Measurements from ENCODE around the gene TAGLN. TPM values are rescaled to one million over a fixed set of nuclear protein-coding genes. Genes with fewer than 3 reads are reported as not detected.
A peak's percentile ranks its signal among the peaks of the same experiment; 100 is the strongest.

Gene TAGLN
- total and polyA plus RNA-seq, 2 of the 8 experiments (the other 6 are each of a cell fraction or from before 2014, with no cell fraction given), result 140 to 300 TPM

- 0 out of 7 replicates have a peak overlapping the region, but pooled peaks of 1 of the 4 experiments have one; percentile 2 for H3K9ac ChIP-seq (replicated peaks in 1 of 4; ENCODE audit: extremely low read depth in 1 of 4, low read depth in 3 of 4, low read length in 3 of 4)
- H2BK20ac ChIP-seq (ENCODE audit: low read length), result no peak overlapping the region
- H3K18ac ChIP-seq (ENCODE audit: extremely low read depth, low read length), result no peak overlapping the region
- ChIA-PET CTCF (ENCODE audit: partially characterized antibody) (interaction anchor here (0.6 to 14.0 kb wide), 8 partner anchors 10 to 398 kb away, joined by 3 to 359 read pairs (median 16); partner anchors contain the start of genes PCSK7, RNF214 and TAGLN), POLR2A (ENCODE audit: partially characterized antibody) (interaction anchor here (0.9 to 12.6 kb wide), 7 partner anchors 9 to 47 kb away, joined by 3 to 153 read pairs (median 12); partner anchors contain the start of genes PAFAH1B2, PCSK7 and TAGLN)
- no peaks in the 10 kb centered on the region for H3K79me1 ChIP-seq (ENCODE audit: low read depth, low read length)
- no peak overlapping the region for H3K56ac ChIP-seq (replicated peaks; ENCODE audit: insufficient read length, low read depth, low read length)
- H3K23ac ChIP-seq (ENCODE audit: insufficient read length), result no peak overlapping the region
- H3K4me1 ChIP-seq (replicated peaks in 1 of 4; ENCODE audit: control insufficient read depth in 3 of 4, insufficient read depth in 4 of 4, low read length in 3 of 4), result peaks cover 6 to 16% (median 12%) of the 10 kb centered on the region in 4 experiments
- H3K27me3 ChIP-seq (replicated peaks in 1 of 4; ENCODE audit: control insufficient read depth in 3 of 4, extremely low read depth in 1 of 4, insufficient read depth in 3 of 4, low read length in 3 of 4), result no peaks in the 10 kb centered on the region
- no peak for DNase-seq (ENCODE audit: low read depth in 1 of 2, low spot score in 2 of 2)
- H2BK120ac ChIP-seq (replicated peaks; ENCODE audit: low read depth, low read length), result no peak overlapping the region
- no peak overlapping the region for H3K27ac ChIP-seq (ENCODE audit: low read depth, low read length)
- no peak overlapping the region for H3K4me3 ChIP-seq (ENCODE audit: extremely low read depth in 1 of 4, insufficient read depth in 2 of 4, low read depth in 3 of 4, low read length in 4 of 4)
- no peak overlapping the region for H2AFZ ChIP-seq (ENCODE audit: low read length)
- H2BK5ac ChIP-seq (ENCODE audit: low read depth, low read length), result no peak overlapping the region; the same call in 1 of the 2 replicates
- H2BK15ac ChIP-seq (ENCODE audit: low read length), result no peak overlapping the region
- H3K4me2 ChIP-seq (ENCODE audit: insufficient read depth in 1 of 2, low read depth in 2 of 2, low read length in 2 of 2), result no peak overlapping the region
- H3K36me3 ChIP-seq (ENCODE audit: control insufficient read depth in 2 of 4, insufficient read depth in 4 of 4, low read length in 3 of 4), result peaks cover 0 to 4% (median 2%) of the 10 kb centered on the region in 4 experiments; a peak in 1 of 8 replicates
- H3K4ac ChIP-seq (replicated peaks; ENCODE audit: insufficient read length, low read depth, low read length), result no peak overlapping the region
- H2BK12ac ChIP-seq (ENCODE audit: low read depth, low read length), result no peak overlapping the region
- no peak overlapping the region for H4K8ac ChIP-seq (ENCODE audit: extremely low read depth, insufficient read depth, low read length)
- H3K9me3 ChIP-seq (ENCODE audit: insufficient read depth in 2 of 2, low read depth in 1 of 2, low read length in 1 of 2), result no peaks in the 10 kb centered on the region
- H3K23me2 ChIP-seq (ENCODE audit: low read depth, low read length), result peaks cover 11% of the 10 kb centered on the region
- H3K79me2 ChIP-seq (ENCODE audit: control insufficient read depth in 1 of 2, insufficient read depth in 2 of 2, low read length in 2 of 2), result no peaks in the 10 kb centered on the region
- TF ChIP-seq POLR2AphosphoS5 (IDR thresholded peaks at IDR 0.05; ENCODE audit: low read depth, low read length) (no peak), SP4 (IDR thresholded peaks at IDR 0.05; ENCODE audit: low read length) (no peak), PHF8 (conservative IDR thresholded peaks at IDR 0.05; ENCODE audit: low read depth, low read length) (no peak), GTF2F1 (IDR thresholded peaks at IDR 0.05; ENCODE audit: borderline replicate concordance, low read depth, low read length) (no peak), BCL11A (IDR thresholded peaks at IDR 0.05; ENCODE audit: low read depth in 2 of 2, low read length in 2 of 2) (no peak), CHD1 (IDR thresholded peaks at IDR 0.05; ENCODE audit: low read depth, low read length) (no peak), SRF (IDR thresholded peaks at IDR 0.05; ENCODE audit: low read depth, low read length) (no peak), BRCA1 (IDR thresholded peaks at IDR 0.05; ENCODE audit: low read depth, low read length) (no peak), NRF1 (IDR thresholded peaks at IDR 0.05; ENCODE audit: low read depth, low read length) (no peak), MAFK (IDR thresholded peaks at IDR 0.05; ENCODE audit: low read depth, low read length) (no peak), MAX (IDR thresholded peaks at IDR 0.05) (no peak), TEAD4 (IDR thresholded peaks at IDR 0.05; ENCODE audit: low read depth, low read length) (no peak)
- TF ChIP-seq, protein P1, sequence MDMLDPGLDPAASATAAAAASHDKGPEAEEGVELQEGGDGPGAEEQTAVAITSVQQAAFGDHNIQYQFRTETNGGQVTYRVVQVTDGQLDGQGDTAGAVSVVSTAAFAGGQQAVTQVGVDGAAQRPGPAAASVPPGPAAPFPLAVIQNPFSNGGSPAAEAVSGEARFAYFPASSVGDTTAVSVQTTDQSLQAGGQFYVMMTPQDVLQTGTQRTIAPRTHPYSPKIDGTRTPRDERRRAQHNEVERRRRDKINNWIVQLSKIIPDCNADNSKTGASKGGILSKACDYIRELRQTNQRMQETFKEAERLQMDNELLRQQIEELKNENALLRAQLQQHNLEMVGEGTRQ (IDR thresholded peaks at IDR 0.05; ENCODE audit: low read length), result no peak
- no peak overlapping the region for H4K5ac ChIP-seq (ENCODE audit: insufficient read length, low read depth, low read length)
- peaks cover 0 to 4% of the 10 kb centered on the region in 2 experiments for H4K20me1 ChIP-seq (replicated peaks in 1 of 2; ENCODE audit: control insufficient read depth in 1 of 2, insufficient read depth in 2 of 2, low read length in 2 of 2)
- 91% methylated on average over 10 of the region's 10 CpGs; no CpG with 5 or more reads in 1 of the 2 experiments for WGBS, 2 experiments (ENCODE audit: extremely low coverage in 1 of 2, insufficient coverage in 1 of 2, insufficient read length in 1 of 2, insufficient replicate concordance in 2 of 2, low coverage in 1 of 2, low lambda C conversion rate in 2 of 2, missing lambda C conversion rate in 1 of 2)
- no peak overlapping the region for H3K14ac ChIP-seq (ENCODE audit: insufficient read length)
- no peak overlapping the region for H2AK5ac ChIP-seq (ENCODE audit: low read depth, low read length)
- H4K91ac ChIP-seq (replicated peaks; ENCODE audit: insufficient read length, low read length), result no peak overlapping the region
- FAIRE-seq, result no peak
These were observed 16.6 kb upstream of the TAGLN start for GRCh38 chr11:117182551-117182935.
